Mesendoderm (in vitro differentiated cells): ENCODE results near the gene SCP2.

ENCODE experiments used
- DNase-seq: peaks from one replicate; pipeline ENCODE4 v3.0.0; 2013
- H2AK5ac ChIP-seq: 2 replicates; pipeline ENCODE4 v1.6.1; 2013; ENCODE audit warnings: low read length, inconsistent platforms
- H2BK120ac ChIP-seq: 2 replicates; pipeline ENCODE4 v1.6.1; 2013; ENCODE audit warnings: low read depth, mild to moderate bottlenecking, low read length, moderate library complexity, mixed read lengths
- H2BK15ac ChIP-seq: replicated peaks from 2 replicates; pipeline ENCODE4 v1.6.1; 2013; ENCODE audit warnings: low read depth, mild to moderate bottlenecking, moderate library complexity
- H2BK5ac ChIP-seq: 2 replicates; pipeline ENCODE4 v1.6.1; 2013; ENCODE audit warnings: low read length, inconsistent platforms
- H3K18ac ChIP-seq: 2 replicates; pipeline ENCODE4 v1.6.1; 2013; ENCODE audit warnings: mild to moderate bottlenecking, low read length, mixed read lengths
- H3K23ac ChIP-seq: one replicate; pipeline ENCODE4 v1.6.1; 2013; ENCODE audit warnings: low read length
- H3K27ac ChIP-seq: 2 replicates; pipeline ENCODE4 v1.5.1; 2013; ENCODE audit warnings: low read depth, mild to moderate bottlenecking, inconsistent platforms, low read length, moderate library complexity
- H3K27me3 ChIP-seq: 2 replicates; pipeline ENCODE4 v1.6.1; 2013; ENCODE audit warnings: low read length, control low read depth, mild to moderate bottlenecking, inconsistent platforms; ENCODE audit not compliant: insufficient read depth, poor library complexity
- H3K36me3 ChIP-seq: 2 replicates; pipeline ENCODE4 v1.6.1; 2013; ENCODE audit warnings: low read length, inconsistent platforms; ENCODE audit not compliant: control insufficient read depth, insufficient read depth
- H3K4ac ChIP-seq: one replicate; pipeline ENCODE4 v1.6.1; 2013; ENCODE audit warnings: low read depth, mild to moderate bottlenecking, low read length, moderate library complexity
- H3K4me1 ChIP-seq: 2 replicates; pipeline ENCODE4 v1.6.1; 2013; ENCODE audit warnings: low read depth, low read length, inconsistent platforms; ENCODE audit not compliant: control insufficient read depth
- H3K4me2 ChIP-seq: 2 replicates; pipeline ENCODE4 v1.6.1; 2013; ENCODE audit warnings: low read length
- H3K4me3 ChIP-seq: 2 replicates; pipeline ENCODE4 v1.5.1; 2013; ENCODE audit warnings: mild to moderate bottlenecking, low read length
- H3K56ac ChIP-seq: one replicate; pipeline ENCODE4 v1.6.1; 2013; ENCODE audit warnings: low read length
- H3K79me1 ChIP-seq: 2 replicates; pipeline ENCODE4 v1.6.1; 2013; ENCODE audit warnings: low read length, inconsistent platforms
- H3K79me2 ChIP-seq: 2 replicates; pipeline ENCODE4 v1.6.1; 2013; ENCODE audit warnings: mild to moderate bottlenecking, low read length; ENCODE audit not compliant: control insufficient read depth, insufficient read depth
- H3K9ac ChIP-seq: 2 replicates; pipeline ENCODE4 v1.6.1; 2013; ENCODE audit warnings: low read length, inconsistent platforms
- H4K5ac ChIP-seq: one replicate; pipeline ENCODE4 v1.6.1; 2013; ENCODE audit warnings: low read length
- H4K8ac ChIP-seq: one replicate; pipeline ENCODE4 v1.6.1; 2013; ENCODE audit warnings: low read depth, mild to moderate bottlenecking, control low read depth, low read length, moderate library complexity
- WGBS: extraction: QIAGEN DNeasy Blood & Tissue Kit; methylation state at CpG from one replicate; pipeline ENCODE4 v1.1.7; 2013; ENCODE audit warnings: low lambda C conversion rate, missing lambda C conversion rate; ENCODE audit not compliant: insufficient coverage; ENCODE audit errors: extremely low coverage; 5-methylcytosine and 5-hydroxymethylcytosine counted together

Gene SCP2

DNA sequence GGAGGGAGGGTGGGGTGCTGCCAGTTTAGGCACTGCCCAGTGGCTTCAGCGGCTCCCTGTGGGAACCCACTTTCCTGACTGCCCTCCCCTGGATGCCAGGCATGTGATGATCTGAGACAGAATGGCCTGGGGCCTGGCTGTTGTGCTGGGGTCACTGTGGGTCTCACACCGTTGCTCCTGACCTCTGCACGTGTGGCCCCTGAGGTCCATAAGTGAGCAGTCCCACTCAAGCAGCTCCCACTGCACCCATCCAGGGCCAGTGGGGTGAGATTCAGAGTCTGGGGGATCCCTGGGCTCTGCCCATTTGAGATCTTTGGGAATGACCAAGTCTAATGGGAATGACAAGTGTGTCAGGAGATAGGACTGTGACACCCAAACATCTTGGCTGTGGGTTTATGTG lies 153.0 kb downstream of the SCP2 start:
- Histone ChIP-seq H3K36me3 (no peaks in the 10 kb centered on the region), H4K8ac (no peak overlapping the region), H3K27me3 (no peaks in the 10 kb centered on the region), H3K9ac (no peak overlapping the region), H3K4ac (no peak overlapping the region), H3K27ac (no peak overlapping the region), H3K79me2 (no peaks in the 10 kb centered on the region), H2AK5ac (no peak overlapping the region), H3K4me3 (no peak overlapping the region), H3K23ac (no peak overlapping the region), H2BK120ac (no peak overlapping the region), H2BK15ac (no peak overlapping the region), H3K4me2 (no peak overlapping the region), H3K56ac (no peak overlapping the region), H3K4me1 (peaks cover 2% of the 10 kb centered on the region), H3K18ac (no peak overlapping the region), H4K5ac (no peak overlapping the region), H2BK5ac (no peak overlapping the region), H3K79me1 (no peaks in the 10 kb centered on the region)
- DNase-seq, result no peak
- no CpG with 5 or more reads among the region's 3 CpGs for WGBS

GRCh38 chr1:53080769-53081168 lies 153.7 kb downstream of the SCP2 start:
- Histone ChIP-seq H3K79me2 (no peaks in the 10 kb centered on the region), H3K4me3 (no peak overlapping the region), H3K23ac (no peak overlapping the region), H3K18ac (no peak overlapping the region), H2BK15ac (no peak overlapping the region), H3K27me3 (no peaks in the 10 kb centered on the region), H2AK5ac (no peak overlapping the region), H2BK5ac (no peak overlapping the region), H3K9ac (no peak overlapping the region), H2BK120ac (no peak overlapping the region), H4K8ac (no peak overlapping the region), H3K4me2 (no peak overlapping the region), H3K36me3 (no peaks in the 10 kb centered on the region), H4K5ac (no peak overlapping the region), H3K4me1 (peaks cover 2% of the 10 kb centered on the region), H3K56ac (no peak overlapping the region), H3K79me1 (no peaks in the 10 kb centered on the region), H3K27ac (no peak overlapping the region), H3K4ac (no peak overlapping the region)
- DNase-seq, result no peak
- no CpG with 5 or more reads among the region's 15 CpGs for WGBS

- no peak overlapping the region for H3K18ac ChIP-seq
- H2BK120ac ChIP-seq, result no peak overlapping the region
- H3K56ac ChIP-seq, result no peak overlapping the region
- H2BK5ac ChIP-seq, result no peak overlapping the region
- H3K4me3 ChIP-seq, result no peak overlapping the region
- H2AK5ac ChIP-seq, result no peak overlapping the region
- H3K79me2 ChIP-seq, result no peaks in the 10 kb centered on the region
- no peak overlapping the region for H3K27ac ChIP-seq
- no peak overlapping the region for H3K4me2 ChIP-seq
- no peak overlapping the region for H3K4ac ChIP-seq
- no peaks in the 10 kb centered on the region for H3K36me3 ChIP-seq
- H3K4me1 ChIP-seq, result peaks cover 2% of the 10 kb centered on the region
- no CpG with 5 or more reads among the region's 14 CpGs for WGBS
- no peak for DNase-seq
- H4K8ac ChIP-seq, result no peak overlapping the region
- H3K27me3 ChIP-seq, result no peaks in the 10 kb centered on the region
- H3K9ac ChIP-seq, result no peak overlapping the region
- no peaks in the 10 kb centered on the region for H3K79me1 ChIP-seq
- no peak overlapping the region for H4K5ac ChIP-seq
- H2BK15ac ChIP-seq, result no peak overlapping the region
- H3K23ac ChIP-seq, result no peak overlapping the region
Measured at GRCh38 chr1:53081384-53082066, 154.4 kb downstream of the SCP2 start.

- Histone ChIP-seq H3K79me2 (no peaks in the 10 kb centered on the region), H3K36me3 (no peaks in the 10 kb centered on the region), H3K4me1 (peaks cover 2% of the 10 kb centered on the region), H3K9ac (no peak overlapping the region), H3K23ac (no peak overlapping the region), H3K4me2 (no peak overlapping the region), H2BK15ac (no peak overlapping the region), H3K18ac (no peak overlapping the region), H2BK5ac (no peak overlapping the region), H3K27me3 (no peaks in the 10 kb centered on the region), H3K4me3 (no peak overlapping the region), H2BK120ac (no peak overlapping the region), H3K27ac (no peak overlapping the region), H4K5ac (no peak overlapping the region), H3K4ac (no peak overlapping the region), H2AK5ac (no peak overlapping the region), H3K79me1 (no peaks in the 10 kb centered on the region), H4K8ac (no peak overlapping the region), H3K56ac (no peak overlapping the region)
- no CpG with 5 or more reads among the region's 13 CpGs for WGBS
- DNase-seq, result no peak
Measured at GRCh38 chr1:53082826-53083455, 155.9 kb downstream of the SCP2 start.

DNA sequence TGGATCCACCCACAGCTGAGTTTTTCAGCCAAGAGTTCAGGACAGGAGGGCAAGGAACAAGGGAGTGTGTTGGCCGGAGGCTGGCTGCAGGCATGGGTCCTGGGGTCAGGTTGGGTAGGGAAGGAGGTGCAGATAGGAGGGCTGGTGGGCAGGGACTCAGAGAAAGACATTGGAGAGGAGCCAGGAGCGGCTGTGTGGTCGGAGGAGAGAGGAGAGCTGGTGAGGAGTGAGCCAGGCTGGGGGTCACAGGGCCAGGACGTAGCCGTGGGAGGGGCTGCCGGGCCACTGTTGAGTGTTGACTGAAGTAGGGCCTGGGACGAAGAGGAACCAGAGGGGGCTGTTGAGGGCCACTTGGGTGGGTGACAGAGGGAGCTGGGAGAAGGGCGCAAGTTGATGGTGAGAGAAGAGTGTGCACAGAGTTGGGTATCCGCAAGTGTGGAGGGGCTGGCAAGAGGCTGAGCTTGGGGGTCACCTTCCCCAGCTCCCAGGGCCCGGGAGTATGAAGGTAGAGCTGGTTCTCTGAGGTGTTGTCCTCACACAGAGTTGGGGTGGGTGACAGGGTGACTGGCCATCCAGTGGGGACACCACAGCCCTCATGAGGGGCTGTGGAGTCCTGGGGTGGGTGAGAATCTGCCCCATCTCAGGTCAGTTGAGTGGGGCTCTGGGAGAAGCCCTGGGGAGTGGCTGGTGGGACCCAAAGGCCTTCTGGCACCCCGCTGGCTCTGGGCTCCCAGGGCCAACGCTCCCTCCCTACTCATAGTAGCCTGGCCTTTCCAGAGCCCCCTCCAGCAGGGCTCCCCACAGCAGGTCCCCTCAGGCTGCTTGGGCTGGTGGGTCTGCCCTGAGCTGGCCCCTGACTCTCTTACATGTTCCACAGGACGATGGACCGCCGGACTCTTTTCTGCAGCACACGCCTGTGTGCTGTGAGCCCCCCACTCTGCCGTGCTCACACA lies 156.8 kb downstream of the SCP2 start:
- no peak overlapping the region for H4K5ac ChIP-seq
- no peaks in the 10 kb centered on the region for H3K79me2 ChIP-seq
- H2BK5ac ChIP-seq, result no peak overlapping the region
- no peak overlapping the region for H3K23ac ChIP-seq
- no peak overlapping the region for H3K4ac ChIP-seq
- H3K9ac ChIP-seq, result no peak overlapping the region
- H3K18ac ChIP-seq, result no peak overlapping the region
- H3K4me2 ChIP-seq, result no peak overlapping the region
- H4K8ac ChIP-seq, result no peak overlapping the region
- no CpG with 5 or more reads among the region's 17 CpGs for WGBS
- H3K27ac ChIP-seq, result no peak overlapping the region
- no peak overlapping the region for H2BK15ac ChIP-seq
- peaks cover 2% of the 10 kb centered on the region for H3K4me1 ChIP-seq
- no peaks in the 10 kb centered on the region for H3K27me3 ChIP-seq
- H3K36me3 ChIP-seq, result no peaks in the 10 kb centered on the region
- H3K56ac ChIP-seq, result no peak overlapping the region
- no peak overlapping the region for H2BK120ac ChIP-seq
- no peak overlapping the region for H3K4me3 ChIP-seq
- H3K79me1 ChIP-seq, result no peaks in the 10 kb centered on the region
- no peak overlapping the region for H2AK5ac ChIP-seq
- no peak for DNase-seq
